IMR-90 (cell line): Measurements from ENCODE around the gene ZDHHC12. TPM values are rescaled to one million over a fixed set of nuclear protein-coding genes. Genes with fewer than 3 reads are reported as not detected.

Experiments used
- ATAC-seq: fragments of 200-7000 bp; cut with Tn5 transposase; 2 replicates; pipeline ENCODE4 v1.9.1; 2020; ENCODE audit warnings: low read depth, mild to moderate bottlenecking, moderate library complexity
- BruUV-seq: library from RNA; stranded (reverse); fragments of 400-500 nt; replicated peaks from 2 replicates; lab custom pipeline; 2021; lab: Mats Ljungman, UMichigan
- CTCF ChIA-PET: fragments of 300-600 bp; formaldehyde crosslinking; extraction: SDS; loops from one replicate; lab custom pipeline; 2021; ENCODE audit warnings: antibody characterized with exemption; lab: Yijun Ruan, JAX
- POLR2A ChIA-PET: fragments of 300-600 bp; sonication (Branson Sonifier 250); formaldehyde crosslinking; loops from one replicate; lab custom pipeline; 2022; ENCODE audit warnings: antibody characterized with exemption; ENCODE audit not compliant: unreplicated experiment; lab: Charles Lee
- DNase-seq: peaks from one replicate; pipeline ENCODE4 v3.0.0; 2013
- H2AFZ ChIP-seq: replicated peaks from 2 replicates; pipeline ENCODE3; 2013; ENCODE audit warnings: low read length, mild to moderate bottlenecking; ENCODE audit not compliant: poor library complexity
- H2AK5ac ChIP-seq: 2 replicates; pipeline ENCODE4 v1.6.1; 2013; ENCODE audit warnings: low read depth, low read length, inconsistent platforms
- H2AK9ac ChIP-seq: replicated peaks from 2 replicates; pipeline ENCODE3; 2013; ENCODE audit warnings: mild to moderate bottlenecking, low read depth, low read length, moderate library complexity; ENCODE audit not compliant: poor library complexity
- H2BK120ac ChIP-seq: 2 replicates; pipeline ENCODE4 v1.6.1; 2013; ENCODE audit warnings: low read depth, low read length, inconsistent platforms
- H2BK15ac ChIP-seq: 3 replicates; pipeline ENCODE4 v1.6.1; 2013; ENCODE audit warnings: low read depth, low read length, inconsistent platforms
- H2BK20ac ChIP-seq: 2 replicates; pipeline ENCODE4 v1.6.1; 2013; ENCODE audit warnings: low read depth, mild to moderate bottlenecking, inconsistent platforms, low read length, moderate library complexity
- H2BK5ac ChIP-seq: 2 replicates; pipeline ENCODE4 v1.6.1; 2013; ENCODE audit warnings: mild to moderate bottlenecking, low read depth, low read length, inconsistent platforms; ENCODE audit not compliant: poor library complexity, severe bottlenecking
- H3K14ac ChIP-seq: replicated peaks from 2 replicates; pipeline ENCODE4 v1.6.1; 2013; ENCODE audit warnings: low read depth, low read length, inconsistent platforms
- H3K18ac ChIP-seq: 2 replicates; pipeline ENCODE4 v1.6.1; 2013; ENCODE audit warnings: low read depth, low read length, control low read depth
- H3K23ac ChIP-seq: 2 replicates; pipeline ENCODE4 v1.6.1; 2013; ENCODE audit warnings: low read depth, low read length, inconsistent platforms
- H3K27ac ChIP-seq: 2 replicates; pipeline ENCODE4 v1.5.1; 2013; ENCODE audit warnings: mild to moderate bottlenecking, control low read depth, low read length; ENCODE audit not compliant: insufficient read depth
- H3K27me3 ChIP-seq: 2 replicates; pipeline ENCODE4 v1.6.1; 2013; ENCODE audit warnings: low read length; ENCODE audit not compliant: control insufficient read depth, insufficient read depth
- H3K36me3 ChIP-seq: 2 replicates; pipeline ENCODE4 v1.6.1; 2013; ENCODE audit warnings: low read length, mixed read lengths; ENCODE audit not compliant: control insufficient read depth, insufficient read depth
- H3K4ac ChIP-seq: 2 replicates; pipeline ENCODE4 v1.6.1; 2013; ENCODE audit warnings: low read depth, low read length, inconsistent platforms
- H3K4me1 ChIP-seq: 2 replicates; pipeline ENCODE4 v1.6.1; 2013; ENCODE audit warnings: low read length, mixed read lengths; ENCODE audit not compliant: control insufficient read depth, insufficient read depth
- H3K4me2 ChIP-seq: 2 replicates; pipeline ENCODE4 v1.6.1; 2013; ENCODE audit warnings: low read depth, mild to moderate bottlenecking, control low read depth, low read length, moderate library complexity
- H3K4me3 ChIP-seq: 2 replicates; pipeline ENCODE4 v1.5.1; 2013; ENCODE audit warnings: low read depth, mild to moderate bottlenecking, control low read depth, low read length, moderate library complexity; ENCODE audit not compliant: insufficient read depth
- H3K56ac ChIP-seq: 2 replicates; pipeline ENCODE4 v1.6.1; 2013; ENCODE audit warnings: low read length, inconsistent platforms; ENCODE audit not compliant: insufficient read depth; ENCODE audit errors: extremely low read depth
- H3K79me1 ChIP-seq, 2 experiments: 2 replicates each; pipeline ENCODE4 v1.6.1; 2013; ENCODE audit warnings: low read length in 2 of 2, inconsistent platforms in 1 of 2, low read depth in 1 of 2
- H3K9ac ChIP-seq: 2 replicates; pipeline ENCODE4 v1.6.1; 2013; ENCODE audit warnings: low read depth, low read length, control low read depth
- H3K9me1 ChIP-seq: 2 replicates; pipeline ENCODE4 v1.6.1; 2013; ENCODE audit warnings: low read length, inconsistent platforms; ENCODE audit not compliant: insufficient read depth
- H3K9me3 ChIP-seq: 2 replicates; pipeline ENCODE4 v1.6.1; 2013; ENCODE audit warnings: low read length; ENCODE audit not compliant: control insufficient read depth, insufficient read depth
- H4K20me1 ChIP-seq: 2 replicates; pipeline ENCODE4 v1.6.1; 2013; ENCODE audit warnings: low read length, inconsistent platforms; ENCODE audit not compliant: insufficient read depth
- H4K5ac ChIP-seq: 2 replicates; pipeline ENCODE4 v1.6.1; 2013; ENCODE audit warnings: mild to moderate bottlenecking, low read depth, low read length, control low read depth
- H4K8ac ChIP-seq, 2 experiments: 2 replicates each; pipeline ENCODE4 v1.6.1; 2013; ENCODE audit warnings: low read depth in 2 of 2, low read length in 2 of 2, control low read depth in 1 of 2, inconsistent platforms in 1 of 2
- H4K91ac ChIP-seq: 2 replicates; pipeline ENCODE4 v1.6.1; 2013; ENCODE audit warnings: low read depth, low read length, inconsistent platforms; ENCODE audit not compliant: insufficient read depth
- CEBPB ChIP-seq: IDR thresholded peaks from 2 replicates; pipeline ENCODE4 v1.6.1; 2012; ENCODE audit warnings: low read depth, low read length, improper control_type of control experiment
- MAFK ChIP-seq: IDR thresholded peaks from 2 replicates; pipeline ENCODE4 v1.6.1; 2012; ENCODE audit warnings: low read depth, low read length, improper control_type of control experiment
- MAZ ChIP-seq: IDR thresholded peaks from 2 replicates; pipeline ENCODE4 v1.6.1; 2012; ENCODE audit warnings: low read depth, mild to moderate bottlenecking, low read length, improper control_type of control experiment, moderate library complexity, borderline replicate concordance
- MXI1 ChIP-seq: IDR thresholded peaks from 2 replicates; pipeline ENCODE4 v1.6.1; 2012; ENCODE audit warnings: low read depth, mild to moderate bottlenecking, low read length, moderate library complexity, borderline replicate concordance
- NFE2L2 ChIP-seq: fragments of 150-350 bp; IDR thresholded peaks from 2 replicates; pipeline ENCODE4 v1.6.1; 2016; ENCODE audit warnings: low read depth, mild to moderate bottlenecking, low read length
- POLR2A ChIP-seq: IDR thresholded peaks from 2 replicates; pipeline ENCODE4 v1.6.1; 2012; ENCODE audit warnings: mild to moderate bottlenecking, low read depth, low read length
- SMC3 ChIP-seq: fragments of 150-350 bp; IDR thresholded peaks from 2 replicates; pipeline ENCODE4 v1.6.1; 2016; ENCODE audit warnings: low read depth, mild to moderate bottlenecking, antibody characterized with exemption, low read length, moderate library complexity
- WGBS, 2 experiments: methylation state at CpG; one replicate each; pipeline versions ENCODE4 v1.1.5 to v1.1.7; 2013; ENCODE audit warnings: missing lambda C conversion rate in 2 of 2; ENCODE audit not compliant: insufficient read length in 1 of 2; ENCODE audit errors: extremely low coverage in 2 of 2; 5-methylcytosine and 5-hydroxymethylcytosine counted together
- dilution Hi-C: fragments of 300-500 bp; cut with HindIII; formaldehyde crosslinking; loops from one replicate; pipeline ENCODE4 v1.14.3; 2018; ENCODE audit warnings: low sequenced_read_pairs; ENCODE audit not compliant: unreplicated experiment
- in situ Hi-C: fragments of 300-500 bp; cut with MboI; formaldehyde crosslinking; loops from 3 replicates; pipeline ENCODE4 v1.14.3; 2019; ENCODE audit warnings: low sequenced_read_pairs, inconsistent platforms, mixed read lengths
- intact Hi-C: fragments of 100-400 bp; cut with micrococcal nuclease; formaldehyde crosslinking; loops from 2 replicates; pipeline ENCODE4 v1.10.0; 2022
- polyA plus RNA-seq, 3 experiments: library from polyadenylated mRNA; depleted of rRNA; stranded (reverse); fragments of >200 nt; gene quantifications; 2 replicates each; pipeline ENCODE4 v1.2.3, GENCODE V29; 2012; ENCODE audit warnings: low replicate concordance in 1 of 3
- total RNA-seq: library from RNA; depleted of rRNA; stranded (reverse); fragments of >200 nt; gene quantifications from 2 replicates; pipeline ENCODE4 v1.2.3, GENCODE V29; 2012
- TF ChIP-seq, protein P1 (sequence below): fragments of 150-350 bp; IDR thresholded peaks from 2 replicates; pipeline ENCODE4 v1.6.1; 2017; ENCODE audit warnings: mild to moderate bottlenecking, antibody characterized with exemption, low read length, low read depth
- TF ChIP-seq, protein P2 (sequence below): fragments of 150-350 bp; IDR thresholded peaks from 2 replicates; pipeline ENCODE4 v1.6.1; 2016; ENCODE audit warnings: low read depth, mild to moderate bottlenecking, low read length, moderate library complexity, borderline replicate concordance

ZDHHC12 gene
- total and polyA plus RNA-seq, 2 of the 4 experiments (the other 2 are of a cell fraction) = 16.7 to 60.7 TPM

DNA sequence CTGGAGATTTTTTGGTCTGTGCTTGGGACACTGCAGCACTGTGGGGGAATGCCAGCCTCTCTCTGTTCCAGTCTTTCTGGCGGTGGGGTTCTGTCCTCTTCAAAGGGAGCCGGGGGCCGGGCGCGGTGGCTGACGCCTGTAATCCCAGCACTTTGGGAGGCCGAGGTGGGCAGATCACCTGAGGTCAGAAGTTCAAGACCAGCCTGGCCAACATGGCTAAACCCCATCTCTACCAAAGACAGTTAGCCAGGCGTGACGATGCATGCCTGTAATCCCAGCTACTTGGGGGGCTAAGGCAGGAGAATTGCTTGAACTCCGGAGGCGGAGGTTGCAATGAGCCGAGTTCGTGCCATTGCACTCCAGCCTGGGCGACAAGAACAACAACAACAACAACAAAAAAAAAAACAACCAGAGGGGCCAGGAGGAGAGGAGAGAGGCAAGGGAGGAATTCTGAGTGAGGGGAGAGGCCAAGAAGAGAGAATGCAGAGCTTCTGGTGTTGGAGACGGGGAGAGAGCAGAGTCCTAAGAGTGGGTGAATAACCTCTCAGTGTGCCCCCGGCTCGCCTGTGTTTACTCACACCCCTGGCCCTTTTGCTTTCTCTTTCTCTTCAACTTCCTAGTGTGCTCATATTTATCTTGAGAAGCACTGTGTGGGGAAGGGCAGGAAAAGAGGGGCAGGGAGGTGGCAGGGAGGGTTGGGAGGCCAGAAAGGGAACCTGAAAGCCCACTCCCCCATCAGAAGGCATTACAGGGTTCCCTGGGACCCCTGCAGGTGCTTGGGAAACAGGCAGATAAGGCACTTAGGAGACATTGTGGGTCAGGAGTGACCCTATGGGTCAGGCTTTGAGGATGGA lies 38.1 kb downstream of the ZDHHC12 start:
- peak overlapping the region; percentile 84 for H2AFZ ChIP-seq
- H3K9me1 ChIP-seq = peaks cover 22% of the 10 kb centered on the region

More for the DNA sequence above, 38.1 kb downstream of the ZDHHC12 start:
- H2BK120ac ChIP-seq = peak overlapping the region; percentile 14
- peak overlapping the region; percentile 55 for H3K9ac ChIP-seq
- peak overlapping the region; percentile 6; the same call in 1 of the 2 replicates for H4K91ac ChIP-seq
- H2BK15ac ChIP-seq = 0 out of 3 replicates have a peak overlapping the region, but pooled peaks have one; percentile 20
- intact Hi-C loops (no loop called here), in situ Hi-C loops (no loop called here), dilution Hi-C loops (no loop called here)
- H3K27me3 ChIP-seq = no peaks in the 10 kb centered on the region
- peak overlapping the region; percentile 64; the same call in 1 of the 2 replicates for H2AK5ac ChIP-seq
- H3K14ac ChIP-seq = peak overlapping the region; percentile 64
- peak overlapping the region; percentile 43; the same call in 1 of the 2 replicates for H3K27ac ChIP-seq
- H3K4me2 ChIP-seq = peak overlapping the region; percentile 57
- no peak overlapping the region for H3K4me3 ChIP-seq
- no peaks in the 10 kb centered on the region for H3K9me3 ChIP-seq
- no CpG with 5 or more reads among the region's 17 CpGs for WGBS, 2 experiments
- H4K20me1 ChIP-seq = peaks cover 8% of the 10 kb centered on the region
- H2BK20ac ChIP-seq = no peak overlapping the region
- H3K36me3 ChIP-seq = no peaks in the 10 kb centered on the region; the same call in 1 of the 2 replicates
- POLR2A ChIA-PET = interaction anchor here (0.6 to 0.7 kb wide), 2 partner anchors 44 to 94 kb away, joined by 3 to 5 read pairs; no protein-coding TSS in a partner anchor
- no peak for ATAC-seq
- no peak for DNase-seq
- no TSS peak for BruUV-seq
- H3K79me1 ChIP-seq = peaks cover 27 to 57% of the 10 kb centered on the region in 2 experiments
- peak overlapping the region; percentile 24; the same call in 1 of the 2 replicates for H3K18ac ChIP-seq
- H4K5ac ChIP-seq = peak overlapping the region; percentile 87
- peak overlapping the region; percentile 31; the same call in 1 of the 2 replicates for H3K23ac ChIP-seq
- TF ChIP-seq MAFK (no peak), SMC3 (no peak), MXI1 (no peak), POLR2A (no peak), NFE2L2 (no peak), CEBPB (no peak), MAZ (no peak)
- TF ChIP-seq, protein P1, sequence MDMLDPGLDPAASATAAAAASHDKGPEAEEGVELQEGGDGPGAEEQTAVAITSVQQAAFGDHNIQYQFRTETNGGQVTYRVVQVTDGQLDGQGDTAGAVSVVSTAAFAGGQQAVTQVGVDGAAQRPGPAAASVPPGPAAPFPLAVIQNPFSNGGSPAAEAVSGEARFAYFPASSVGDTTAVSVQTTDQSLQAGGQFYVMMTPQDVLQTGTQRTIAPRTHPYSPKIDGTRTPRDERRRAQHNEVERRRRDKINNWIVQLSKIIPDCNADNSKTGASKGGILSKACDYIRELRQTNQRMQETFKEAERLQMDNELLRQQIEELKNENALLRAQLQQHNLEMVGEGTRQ = no peak
- TF ChIP-seq, protein P2, sequence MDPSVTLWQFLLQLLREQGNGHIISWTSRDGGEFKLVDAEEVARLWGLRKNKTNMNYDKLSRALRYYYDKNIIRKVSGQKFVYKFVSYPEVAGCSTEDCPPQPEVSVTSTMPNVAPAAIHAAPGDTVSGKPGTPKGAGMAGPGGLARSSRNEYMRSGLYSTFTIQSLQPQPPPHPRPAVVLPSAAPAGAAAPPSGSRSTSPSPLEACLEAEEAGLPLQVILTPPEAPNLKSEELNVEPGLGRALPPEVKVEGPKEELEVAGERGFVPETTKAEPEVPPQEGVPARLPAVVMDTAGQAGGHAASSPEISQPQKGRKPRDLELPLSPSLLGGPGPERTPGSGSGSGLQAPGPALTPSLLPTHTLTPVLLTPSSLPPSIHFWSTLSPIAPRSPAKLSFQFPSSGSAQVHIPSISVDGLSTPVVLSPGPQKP = no peak
- H2AK9ac ChIP-seq = peak overlapping the region; percentile 98
- peaks cover 17% of the 10 kb centered on the region for H3K4me1 ChIP-seq
- H3K4ac ChIP-seq = peak overlapping the region; percentile 98
- CTCF ChIA-PET = no interaction called here
- no peak overlapping the region for H3K56ac ChIP-seq
- H4K8ac ChIP-seq = peak overlapping the region; percentile 71 to 82; a peak in 3 of 4 replicates
- H2BK5ac ChIP-seq = no peak overlapping the region
